Sigmoid colon (tissue), 7 donors: Measurements from ENCODE around the gene RGS7. TPM values are rescaled to one million over a fixed set of nuclear protein-coding genes. Genes with fewer than 3 reads are reported as not detected.

Source experiments
- DNase-seq: peaks from one replicate; pipeline ENCODE4 v3.0.0-alpha.2; 2019
- H3K27ac ChIP-seq, 4 donors: fragments of 200-600 bp; sonication (generic); one replicate each; pipeline ENCODE4 v1.5.1; 2016 to 2019; ENCODE audit warnings: mild to moderate bottlenecking in 1 of 4
- H3K27me3 ChIP-seq, 3 donors: fragments of 200-600 bp; sonication (generic); one replicate each; pipeline ENCODE4 v1.5.1; 2019; ENCODE audit warnings: mild to moderate bottlenecking in 1 of 3
- H3K36me3 ChIP-seq, 4 donors: fragments of 200-600 bp; sonication (generic); one replicate each; pipeline ENCODE4 v1.5.1; 2016 to 2019
- H3K4me1 ChIP-seq, 4 donors: fragments of 200-600 bp; sonication (generic); one replicate each; pipeline ENCODE4 v1.5.1; 2017 to 2019
- H3K4me3 ChIP-seq, 4 donors: fragments of 200-600 bp; sonication (generic); one replicate each; pipeline ENCODE4 v1.5.1; 2017 to 2019; ENCODE audit warnings: mild to moderate bottlenecking in 2 of 4, moderate library complexity in 1 of 4
- H3K9me3 ChIP-seq, 4 donors: fragments of 200-600 bp in 3 of 4; sonication (generic) in 3 of 4; one replicate each; pipeline versions ENCODE4 v1.5.1 to v1.6.1; 2013 to 2019
- CTCF ChIP-seq, 4 experiments: fragments of 450-650 bp in 3 of 4; fragments of 200-600 bp in 1 of 4; IDR thresholded peaks; one replicate each; pipeline ENCODE4 v1.5.1; 2016 to 2019; ENCODE audit warnings: antibody characterized with exemption in 4 of 4, mild to moderate bottlenecking in 3 of 4, moderate library complexity in 2 of 4
- EP300 ChIP-seq, 4 donors: sonication (generic); formaldehyde crosslinking; IDR thresholded peaks; one replicate each; pipeline ENCODE4 v1.6.1; 2017; ENCODE audit warnings: antibody characterized with exemption in 4 of 4
- POLR2A ChIP-seq, 2 donors: fragments of 450-650 bp; IDR thresholded peaks; one replicate each; pipeline ENCODE4 v1.6.1; 2016; ENCODE audit warnings: antibody characterized with exemption in 2 of 2, mild to moderate bottlenecking in 2 of 2, moderate library complexity in 2 of 2
- POLR2AphosphoS5 ChIP-seq, 4 donors: sonication (generic); formaldehyde crosslinking; IDR thresholded peaks; one replicate each; pipeline ENCODE4 v1.6.1; 2017; ENCODE audit warnings: antibody characterized with exemption in 4 of 4
- WGBS, 2 donors: extraction: QIAGEN DNeasy Blood & Tissue Kit; methylation state at CpG; one replicate each; pipeline ENCODE4 v1.1.7; 2013; 5-methylcytosine and 5-hydroxymethylcytosine counted together
- intact Hi-C: fragments of 100-400 bp; cut with DNase I; formaldehyde crosslinking; loops from one replicate; pipeline ENCODE4 v1.15.1; 2023
- polyA plus RNA-seq, 3 donors: library from polyadenylated mRNA; stranded (reverse); fragments of 200-250 nt; gene quantifications; one replicate each; pipeline ENCODE4 v1.2.3, GENCODE V29; 2013
- total RNA-seq, 4 donors: library from RNA; depleted of rRNA; stranded (reverse); fragments of >200 nt; gene quantifications; one replicate each; pipeline ENCODE4 v1.1.0, GENCODE V29; 2016
- donor health status: healthy with polysubstance abuse.
- donor health status: Bipolar disorder and iron deficiency.
- donor health status: healthy.

RGS7 gene
- total and polyA plus RNA-seq, 7 donors: 0.10 to 1.8 (median 0.33) TPM; not detected in 4

- Histone ChIP-seq H3K36me3 (no peaks in the 10 kb centered on the region), H3K27me3 (no peaks in the 10 kb centered on the region), H3K4me1 (no peaks in the 10 kb centered on the region), H3K27ac (no peak overlapping the region), H3K4me3 (no peak overlapping the region), H3K9me3 (no peaks in the 10 kb centered on the region)
- 86% methylated on average over 4 of the region's 4 CpGs for WGBS, 2 donors
- no peak for TF ChIP-seq CTCF (IDR thresholded peaks at IDR 0.05)
- no peak for TF ChIP-seq POLR2A (IDR thresholded peaks at IDR 0.05)
- no peak for TF ChIP-seq POLR2AphosphoS5 (IDR thresholded peaks at IDR 0.05)
- TF ChIP-seq EP300 (IDR thresholded peaks at IDR 0.05): no peak
- intact Hi-C loops: no loop called here
- DNase-seq: no peak
Measured at GRCh38 chr1:241022366-241022765, 334.6 kb downstream of the RGS7 start.

- Histone ChIP-seq H3K27ac (no peak overlapping the region), H3K4me3 (no peak overlapping the region), H3K9me3 (no peaks in the 10 kb centered on the region), H3K4me1 (no peaks in the 10 kb centered on the region), H3K27me3 (no peaks in the 10 kb centered on the region), H3K36me3 (no peaks in the 10 kb centered on the region)
- DNase-seq: no peak
- 86 to 91% methylated on average over 6 of the region's 6 CpGs for WGBS, 2 donors
- intact Hi-C loops: no loop called here
- TF ChIP-seq CTCF (IDR thresholded peaks at IDR 0.05): no peak
- no peak for TF ChIP-seq EP300 (IDR thresholded peaks at IDR 0.05)
- TF ChIP-seq POLR2AphosphoS5 (IDR thresholded peaks at IDR 0.05): no peak
- TF ChIP-seq POLR2A (IDR thresholded peaks at IDR 0.05): no peak
Measured at GRCh38 chr1:241020851-241021697, 335.9 kb downstream of the RGS7 start.

- 82 to 92% methylated on average over 7 of the region's 7 CpGs for WGBS, 2 donors
Measured at GRCh38 chr1:241012708-241013340, 344.2 kb downstream of the RGS7 start.

GRCh38 chr1:241007668-241008067, 349.3 kb downstream of the RGS7 start:
- no peak for DNase-seq
- TF ChIP-seq POLR2AphosphoS5 (IDR thresholded peaks at IDR 0.05) (no peak), CTCF (IDR thresholded peaks at IDR 0.05) (no peak), EP300 (IDR thresholded peaks at IDR 0.05) (no peak), POLR2A (IDR thresholded peaks at IDR 0.05) (no peak)
- Histone ChIP-seq H3K4me3 (no peak overlapping the region), H3K27ac (no peak overlapping the region), H3K36me3 (no peaks in the 10 kb centered on the region), H3K27me3 (no peaks in the 10 kb centered on the region), H3K9me3 (no peaks in the 10 kb centered on the region), H3K4me1 (no peaks in the 10 kb centered on the region)
- 23 to 72% methylated on average over 4 of the region's 4 CpGs for WGBS, 2 donors
- intact Hi-C loops: no loop called here

More at GRCh38 chr1:241012708-241013340, 344.2 kb downstream of the RGS7 start:
- Histone ChIP-seq H3K27ac (no peak overlapping the region), H3K4me3 (no peak overlapping the region), H3K27me3 (no peaks in the 10 kb centered on the region), H3K4me1 (no peaks in the 10 kb centered on the region), H3K36me3 (no peaks in the 10 kb centered on the region), H3K9me3 (no peaks in the 10 kb centered on the region)
- no peak for DNase-seq
- TF ChIP-seq CTCF (IDR thresholded peaks at IDR 0.05): no peak
- TF ChIP-seq EP300 (IDR thresholded peaks at IDR 0.05): no peak
- no peak for TF ChIP-seq POLR2AphosphoS5 (IDR thresholded peaks at IDR 0.05)
- TF ChIP-seq POLR2A (IDR thresholded peaks at IDR 0.05): no peak
- intact Hi-C loops: no loop called here
